Activated CD4-positive, alpha-beta T cell treated with anti-CD3 and anti-CD28 coated beads, Interleukin-2, amount 50 U/mL, for 4 hours (primary cell): ENCODE results near the gene MAPKAP1.

Experiments
- DNase-seq, 2 experiments: peaks; one replicate each; pipeline ENCODE4 v3.0.0-alpha.2; 2020

MAPKAP1 gene

GRCh38 chr9:125442452-125442851, 264.6 kb downstream of the MAPKAP1 start:
- DNase-seq, result no peak

DNA sequence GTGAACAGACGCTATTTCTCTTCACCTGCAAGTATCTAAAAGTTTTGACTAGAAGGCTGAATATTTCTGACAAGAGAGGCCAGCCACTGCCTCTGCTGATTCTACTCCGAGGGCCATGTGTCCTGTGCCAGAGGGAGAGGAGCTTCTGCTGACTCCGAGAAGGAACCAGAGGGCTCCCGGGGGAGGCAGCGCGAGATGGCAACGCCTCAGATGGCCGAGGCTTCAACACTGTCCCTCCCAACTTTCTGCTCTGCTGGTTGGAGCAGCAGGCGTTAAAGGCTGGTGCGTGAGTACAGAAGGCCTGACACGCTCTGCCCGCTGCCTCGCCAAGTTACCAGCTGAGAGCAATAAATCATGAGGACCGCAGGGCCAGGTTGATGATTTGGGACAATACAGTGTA, 266.6 kb downstream of the MAPKAP1 start:
- DNase-seq, result no peak

- DNase-seq, result no peak
Measured at GRCh38 chr9:125439434-125440272, 267.4 kb downstream of the MAPKAP1 start.

DNA sequence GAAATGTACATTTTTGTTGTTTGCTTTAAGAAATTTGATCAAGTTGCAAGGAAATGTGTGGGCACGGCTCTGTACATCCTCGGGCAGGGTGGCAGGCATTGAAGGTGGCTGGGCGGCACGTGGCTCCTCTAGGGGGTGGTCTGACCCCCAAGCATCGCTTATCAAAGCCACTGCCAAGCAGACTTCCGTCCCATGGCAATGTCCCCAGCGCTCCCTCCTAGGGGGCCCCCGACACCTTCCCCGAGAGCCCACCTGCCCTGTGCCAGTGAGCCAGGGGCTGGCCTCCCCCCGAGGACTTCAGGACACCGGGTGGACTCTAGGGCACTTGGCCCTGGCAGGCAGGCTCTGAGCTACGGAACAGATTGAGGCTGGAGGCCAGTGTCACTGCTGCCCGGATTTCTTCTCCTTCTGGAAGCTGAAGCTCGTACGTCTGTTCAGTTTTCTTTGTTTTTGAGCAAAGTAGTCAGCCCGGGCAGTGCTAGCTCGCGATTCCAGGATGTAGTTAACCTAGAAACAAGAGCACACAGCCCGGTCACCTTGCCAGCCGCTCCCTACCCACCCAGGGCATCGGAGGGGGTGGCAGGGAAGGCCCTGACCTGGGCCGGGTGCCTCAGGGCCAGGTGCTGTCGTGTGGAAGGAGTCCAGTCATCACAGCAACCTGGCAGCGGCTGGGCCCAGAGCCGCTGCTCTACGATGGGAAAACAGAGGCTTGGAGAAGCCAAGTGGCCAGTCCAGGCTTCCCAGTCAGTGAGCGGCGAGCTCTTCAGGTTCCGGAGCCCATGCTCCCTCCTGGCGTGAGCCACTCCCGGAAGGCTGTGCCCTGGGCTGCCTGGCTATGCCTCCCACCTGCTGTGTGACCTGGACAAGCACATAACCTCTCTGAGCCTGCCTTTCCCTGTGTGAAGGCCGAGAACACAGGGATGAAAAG, 268.2 kb downstream of the MAPKAP1 start:
- DNase-seq, result no peak

- DNase-seq, result no peak
Measured at GRCh38 chr9:125437771-125438221, 269.2 kb downstream of the MAPKAP1 start.

GRCh38 chr9:125436613-125437443, 270.2 kb downstream of the MAPKAP1 start:
- DNase-seq, result no peak

GRCh38 chr9:125435776-125436612, 271.0 kb downstream of the MAPKAP1 start:
- no peak for DNase-seq

DNA sequence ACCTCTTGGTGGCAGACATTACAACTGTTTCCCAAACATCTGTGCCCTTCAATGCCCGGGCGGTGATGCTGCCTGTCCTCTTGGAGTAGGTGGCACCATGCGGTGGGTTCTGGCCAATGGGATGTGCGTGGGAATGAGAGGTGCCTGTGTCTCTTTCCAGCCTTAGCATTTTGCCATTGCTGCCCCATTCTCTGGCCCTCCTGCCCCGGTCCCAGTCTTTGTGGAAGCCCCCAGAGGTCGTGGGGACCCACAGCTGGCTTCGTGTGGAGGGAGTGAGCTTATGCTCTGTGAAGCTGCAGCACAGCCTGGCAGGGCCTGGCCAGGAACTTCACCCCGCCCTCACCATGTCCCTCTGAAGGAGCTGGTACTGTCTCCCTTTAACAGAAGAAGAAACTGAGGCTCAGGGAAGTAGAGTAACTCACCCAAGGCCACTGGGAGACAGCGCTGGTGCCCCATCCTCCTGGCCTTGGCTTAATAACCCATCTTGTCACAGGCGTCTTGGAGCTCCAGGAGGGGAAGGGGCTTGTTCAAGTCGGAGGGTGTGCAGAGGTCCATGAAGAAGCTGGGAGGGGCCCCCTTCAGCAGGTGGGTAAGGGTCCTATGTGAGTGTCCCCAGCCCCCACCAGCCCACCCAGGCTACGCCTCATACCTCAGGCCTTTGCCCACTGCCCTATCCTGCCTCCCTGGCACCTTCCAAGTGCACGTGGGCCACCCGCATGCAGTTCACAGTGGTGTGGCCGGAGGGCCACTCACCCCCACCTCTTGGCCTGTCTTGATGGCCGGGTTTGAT, 271.8 kb downstream of the MAPKAP1 start:
- no peak for DNase-seq

- DNase-seq, result no peak
Measured at GRCh38 chr9:125433461-125434011, 273.5 kb downstream of the MAPKAP1 start.

DNA sequence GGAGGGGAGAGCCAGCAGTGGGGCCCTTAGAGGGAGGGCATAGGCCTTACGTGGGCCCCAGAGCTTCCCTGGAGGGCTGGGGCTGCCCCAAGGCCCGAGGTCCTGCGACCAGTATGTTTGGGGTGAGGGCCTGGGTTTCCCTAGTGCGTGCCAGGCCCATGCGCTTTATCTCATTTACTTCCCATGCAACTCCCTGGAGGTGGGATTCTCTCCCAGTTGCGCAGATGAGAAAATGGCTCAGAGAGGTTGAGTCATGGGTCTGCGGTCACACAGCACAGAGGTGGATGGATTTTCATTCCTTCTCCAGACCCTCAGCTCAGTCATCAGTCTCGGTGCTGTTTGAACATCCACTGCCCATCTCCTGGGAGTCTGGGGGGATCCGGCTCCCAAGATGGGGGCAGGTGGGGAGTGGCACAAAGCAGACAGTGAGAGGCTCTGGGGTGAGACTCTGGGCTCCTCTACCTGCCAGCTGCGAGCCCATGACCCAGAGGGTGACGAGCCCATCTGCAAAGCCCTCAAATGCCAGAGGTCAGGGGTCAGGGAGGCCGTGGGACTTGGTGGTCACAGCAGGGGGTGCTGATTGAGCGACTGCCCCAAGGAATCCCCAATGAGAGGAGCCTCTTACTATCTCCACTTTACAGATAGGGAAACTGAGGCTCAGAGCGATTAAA, 274.2 kb downstream of the MAPKAP1 start:
- no peak for DNase-seq

- DNase-seq, result no peak
Measured at GRCh38 chr9:125431741-125432271, 275.2 kb downstream of the MAPKAP1 start.

DNA sequence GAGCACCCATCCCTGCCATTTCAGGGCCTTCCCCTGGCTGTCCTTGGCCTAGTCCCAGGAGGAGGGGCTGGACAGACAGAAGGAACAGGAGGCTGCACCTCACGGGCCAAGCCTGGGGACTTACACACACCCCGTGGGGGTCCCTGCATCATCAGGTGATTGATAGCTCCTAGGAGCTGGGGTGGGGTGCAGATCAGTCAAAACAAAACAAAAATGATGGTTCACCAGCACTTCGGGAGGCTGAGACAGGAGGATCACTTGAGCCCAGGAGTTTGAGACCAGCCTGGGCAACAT, 276.0 kb downstream of the MAPKAP1 start:
- DNase-seq, result no peak

- no peak for DNase-seq
Measured at GRCh38 chr9:125430161-125431011, 276.6 kb downstream of the MAPKAP1 start.

- DNase-seq, result no peak
Measured at GRCh38 chr9:125429476-125430160, 277.4 kb downstream of the MAPKAP1 start.

DNA sequence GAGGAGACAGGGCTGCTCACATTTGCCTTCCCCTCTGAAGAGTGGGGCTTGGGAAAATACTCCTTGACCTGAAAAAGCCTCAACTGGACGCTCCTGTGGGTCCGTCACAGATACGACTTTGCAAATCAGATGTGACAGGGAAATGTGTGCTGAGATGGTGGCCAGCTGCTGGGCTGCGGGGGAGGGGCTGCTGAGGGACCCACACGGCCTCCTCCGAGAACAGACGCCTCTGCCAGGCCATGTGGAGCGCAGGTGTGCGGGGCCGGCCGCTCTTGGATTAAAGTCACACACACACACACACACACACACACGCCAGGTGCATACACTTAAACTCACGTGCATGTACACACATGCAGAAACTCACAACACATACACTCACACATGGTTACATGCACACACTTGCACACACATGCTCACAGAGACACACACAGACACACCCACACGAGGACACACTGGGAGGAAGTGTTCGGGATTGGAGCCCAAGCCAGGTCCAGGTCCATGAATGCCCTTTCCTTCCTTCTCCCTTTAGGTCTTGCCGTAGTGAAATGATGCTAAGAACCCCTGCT, 278.0 kb downstream of the MAPKAP1 start:
- DNase-seq, result no peak

DNA sequence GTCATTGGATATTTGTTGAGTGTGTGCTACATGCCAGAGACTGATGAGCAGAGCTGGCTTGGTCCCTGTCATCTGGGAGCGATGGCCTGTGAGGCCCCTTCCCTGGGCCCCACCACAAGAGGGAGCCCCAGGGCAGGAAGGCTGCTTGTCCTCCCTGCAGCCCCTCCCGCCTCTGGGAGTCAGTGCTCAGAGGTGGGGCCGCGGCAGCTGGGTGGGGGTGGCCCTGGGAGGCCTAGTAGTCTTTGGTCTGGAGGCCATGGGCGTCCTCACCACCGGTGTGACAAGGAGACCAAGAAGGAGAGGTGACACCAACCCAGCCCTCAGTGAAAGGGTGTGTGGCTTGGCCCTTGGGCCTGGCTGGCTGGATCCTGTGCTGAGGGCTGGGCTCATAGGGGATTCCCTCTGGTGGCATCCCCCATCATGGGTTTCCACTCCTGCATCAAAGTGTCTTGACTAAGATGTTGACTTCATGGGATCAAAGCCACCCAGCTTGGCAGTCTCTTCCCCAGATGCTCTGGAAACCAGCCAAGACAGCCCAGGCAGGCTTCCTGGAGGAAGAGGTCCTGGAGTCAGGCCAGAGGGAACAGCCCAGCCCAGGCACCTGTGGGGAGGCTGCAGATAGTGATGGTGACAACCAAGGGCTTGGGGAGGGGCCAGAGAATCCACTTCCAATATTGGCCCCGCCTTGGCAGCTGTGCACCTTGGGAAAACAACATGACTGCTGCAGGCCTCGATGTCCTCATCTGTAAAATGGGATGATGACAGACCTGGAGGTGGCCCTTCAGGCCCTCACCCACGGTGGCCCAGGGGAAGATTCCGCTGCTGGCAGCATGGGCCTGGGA, 278.7 kb downstream of the MAPKAP1 start:
- no peak for DNase-seq

GRCh38 chr9:125427556-125427955, 279.5 kb downstream of the MAPKAP1 start:
- DNase-seq, result no peak
